ENCODE results near the gene EML4. TPM values are rescaled to one million over a fixed set of nuclear protein-coding genes. Genes with fewer than 3 reads are reported as not detected.
A peak's percentile ranks its signal among the peaks of the same experiment; 100 is the strongest.

Gene EML4
- total RNA-seq, 1 donor from 2014 or later: 41.1 TPM

DNA sequence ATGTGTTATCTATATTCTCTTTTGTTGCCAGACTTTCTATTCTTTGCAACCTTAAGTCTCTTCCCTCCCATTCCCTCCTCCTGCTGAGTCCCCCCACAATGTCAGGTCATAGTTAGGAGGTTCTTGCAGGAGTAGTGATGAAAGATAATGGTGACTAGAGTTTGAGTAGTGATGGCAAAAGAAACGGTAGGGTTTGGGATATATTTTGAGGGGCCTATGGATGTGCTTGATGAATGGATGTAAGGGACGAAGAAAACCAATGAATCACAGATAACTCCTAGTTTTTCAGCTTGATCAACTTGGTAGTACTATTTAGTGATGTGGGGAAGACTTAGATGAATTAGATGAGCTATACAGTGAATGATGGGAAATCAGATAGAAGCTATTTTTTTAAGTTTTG is 21.0 kb downstream of the EML4 start:
- H3K36me3 Mint-ChIP-seq (ENCODE audit: unreplicated experiment): no peaks in the 10 kb centered on the region
- no peak for DNase-seq (ENCODE audit: extremely low spot score, unreplicated experiment)
- H3K27ac Mint-ChIP-seq (ENCODE audit: unreplicated experiment): no peak overlapping the region
- H3K9me3 Mint-ChIP-seq (ENCODE audit: unreplicated experiment): no peaks in the 10 kb centered on the region
- TF ChIP-seq, protein P1, sequence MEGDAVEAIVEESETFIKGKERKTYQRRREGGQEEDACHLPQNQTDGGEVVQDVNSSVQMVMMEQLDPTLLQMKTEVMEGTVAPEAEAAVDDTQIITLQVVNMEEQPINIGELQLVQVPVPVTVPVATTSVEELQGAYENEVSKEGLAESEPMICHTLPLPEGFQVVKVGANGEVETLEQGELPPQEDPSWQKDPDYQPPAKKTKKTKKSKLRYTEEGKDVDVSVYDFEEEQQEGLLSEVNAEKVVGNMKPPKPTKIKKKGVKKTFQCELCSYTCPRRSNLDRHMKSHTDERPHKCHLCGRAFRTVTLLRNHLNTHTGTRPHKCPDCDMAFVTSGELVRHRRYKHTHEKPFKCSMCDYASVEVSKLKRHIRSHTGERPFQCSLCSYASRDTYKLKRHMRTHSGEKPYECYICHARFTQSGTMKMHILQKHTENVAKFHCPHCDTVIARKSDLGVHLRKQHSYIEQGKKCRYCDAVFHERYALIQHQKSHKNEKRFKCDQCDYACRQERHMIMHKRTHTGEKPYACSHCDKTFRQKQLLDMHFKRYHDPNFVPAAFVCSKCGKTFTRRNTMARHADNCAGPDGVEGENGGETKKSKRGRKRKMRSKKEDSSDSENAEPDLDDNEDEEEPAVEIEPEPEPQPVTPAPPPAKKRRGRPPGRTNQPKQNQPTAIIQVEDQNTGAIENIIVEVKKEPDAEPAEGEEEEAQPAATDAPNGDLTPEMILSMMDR (IDR thresholded peaks at IDR 0.05): no peak
- H3K27me3 Mint-ChIP-seq (ENCODE audit: unreplicated experiment): no peaks in the 10 kb centered on the region
- H3K4me3 Mint-ChIP-seq (ENCODE audit: unreplicated experiment): no peak overlapping the region
- H3K4me1 Mint-ChIP-seq (ENCODE audit: unreplicated experiment): peaks cover 46% of the 10 kb centered on the region

DNA sequence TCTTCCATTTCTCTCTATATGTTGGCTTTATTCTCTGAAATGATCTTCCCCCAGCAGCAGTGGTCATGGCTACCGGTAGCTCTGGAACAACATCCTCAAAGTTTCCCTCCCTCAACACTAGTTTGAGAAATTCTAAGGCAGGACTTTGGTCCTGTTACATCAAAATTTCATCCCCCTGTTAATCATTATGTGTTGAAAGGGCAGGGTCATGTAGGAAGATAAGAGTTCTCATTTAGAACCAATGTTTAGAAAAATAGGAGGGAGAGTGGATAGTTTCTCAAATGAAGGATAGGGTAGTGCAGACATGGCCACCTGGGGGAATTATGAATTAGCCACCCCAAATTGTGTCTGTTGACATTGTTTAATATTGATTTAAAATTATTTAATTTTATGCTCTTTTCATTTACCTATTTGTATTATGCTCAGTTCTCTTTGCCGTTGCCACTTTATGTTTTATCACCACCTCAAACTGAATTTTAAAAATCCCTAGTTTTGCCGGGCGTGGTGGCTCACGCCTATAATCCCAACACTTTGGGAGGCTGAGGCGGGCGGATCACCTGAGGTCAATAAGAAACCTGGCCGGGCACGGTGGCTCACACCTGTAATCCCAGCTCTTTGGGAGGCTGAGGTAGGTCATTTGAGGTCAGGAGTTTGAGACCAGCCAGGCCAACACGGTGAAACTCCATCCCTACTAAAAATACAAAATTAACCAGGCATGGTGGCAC is 22.3 kb downstream of the EML4 start:
- TF ChIP-seq, protein P1 (IDR thresholded peaks at IDR 0.05): no peak
- peaks cover 41% of the 10 kb centered on the region for H3K4me1 Mint-ChIP-seq (ENCODE audit: unreplicated experiment)

DNA sequence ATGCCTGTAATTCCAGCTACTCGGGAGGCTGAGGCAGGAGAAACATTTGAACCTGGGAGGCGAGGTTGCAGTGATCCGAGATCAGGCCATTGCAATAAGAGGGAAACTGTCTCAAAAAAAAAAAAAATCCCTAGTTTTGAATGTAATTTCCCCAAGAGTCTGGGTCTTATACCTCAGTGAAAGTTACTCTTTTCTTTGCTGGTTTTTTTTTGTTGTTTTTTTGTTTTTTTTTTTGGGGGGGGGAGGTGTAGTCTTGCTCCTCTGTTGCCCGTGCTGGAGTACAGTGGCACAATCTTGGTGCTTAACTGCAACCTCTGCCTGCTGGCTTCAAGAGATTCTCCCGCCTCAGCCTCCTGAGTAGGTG is 22.8 kb downstream of the EML4 start:
- Mint-ChIP-seq H3K27me3 (ENCODE audit: unreplicated experiment) (no peaks in the 10 kb centered on the region), H3K27ac (ENCODE audit: unreplicated experiment) (no peak overlapping the region), H3K36me3 (ENCODE audit: unreplicated experiment) (no peaks in the 10 kb centered on the region), H3K9me3 (ENCODE audit: unreplicated experiment) (no peaks in the 10 kb centered on the region), H3K4me1 (ENCODE audit: unreplicated experiment) (peaks cover 42% of the 10 kb centered on the region), H3K4me3 (ENCODE audit: unreplicated experiment) (no peak overlapping the region)
- no peak for DNase-seq (ENCODE audit: extremely low spot score, unreplicated experiment)
- TF ChIP-seq, protein P1 (IDR thresholded peaks at IDR 0.05): no peak

More for the DNA sequence above, 22.3 kb downstream of the EML4 start:
- no peaks in the 10 kb centered on the region for H3K27me3 Mint-ChIP-seq (ENCODE audit: unreplicated experiment)
- DNase-seq (ENCODE audit: extremely low spot score, unreplicated experiment): no peak
- no peaks in the 10 kb centered on the region for H3K36me3 Mint-ChIP-seq (ENCODE audit: unreplicated experiment)
- H3K27ac Mint-ChIP-seq (ENCODE audit: unreplicated experiment): no peak overlapping the region
- H3K4me3 Mint-ChIP-seq (ENCODE audit: unreplicated experiment): no peak overlapping the region
- H3K9me3 Mint-ChIP-seq (ENCODE audit: unreplicated experiment): no peaks in the 10 kb centered on the region

DNA sequence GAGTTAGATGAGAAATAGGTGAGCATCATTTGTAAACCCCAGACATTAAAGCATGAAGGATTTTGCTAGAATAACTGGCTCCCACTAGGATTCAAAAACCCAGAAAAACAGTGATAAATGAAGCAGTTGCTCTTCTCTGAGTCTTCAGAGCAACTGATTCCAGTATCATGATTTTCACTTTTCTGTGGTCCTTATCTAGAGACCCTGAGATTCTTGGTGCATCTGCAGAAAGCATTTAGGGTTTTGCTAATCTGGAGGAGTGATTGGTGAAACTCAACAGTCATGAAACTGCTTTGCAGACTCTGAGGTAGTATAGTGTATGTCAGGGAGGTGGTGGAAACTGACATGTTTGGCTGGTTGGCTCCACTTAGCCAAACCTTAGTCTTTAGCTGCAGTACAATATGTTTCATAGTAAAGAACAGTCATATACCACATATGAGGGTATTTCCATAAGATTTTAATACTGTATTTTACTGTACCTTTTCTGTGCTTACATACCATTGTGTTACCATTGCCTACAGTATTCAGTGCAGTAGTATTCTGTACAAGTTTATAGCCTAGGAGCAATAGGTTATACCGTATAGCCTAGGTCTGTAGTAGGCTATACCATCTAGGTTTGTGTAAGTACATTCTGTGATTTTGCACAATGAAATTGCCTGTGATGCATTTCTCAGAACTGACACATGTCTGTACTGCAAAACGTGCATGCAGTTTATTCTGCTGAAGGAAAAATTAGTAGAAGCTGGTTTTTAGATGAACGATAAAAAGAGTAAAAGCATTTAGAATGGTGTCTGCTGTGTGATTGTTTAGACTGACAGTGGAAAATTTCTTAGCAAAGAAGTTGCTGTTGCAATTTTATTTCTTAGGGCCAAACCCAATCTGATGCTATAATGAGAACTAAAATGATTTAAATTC is 23.8 kb downstream of the EML4 start:
- peaks cover 35% of the 10 kb centered on the region for H3K4me1 Mint-ChIP-seq (ENCODE audit: unreplicated experiment)
- no peak overlapping the region for H3K4me3 Mint-ChIP-seq (ENCODE audit: unreplicated experiment)
- H3K9me3 Mint-ChIP-seq (ENCODE audit: unreplicated experiment): no peaks in the 10 kb centered on the region
- no peaks in the 10 kb centered on the region for H3K27me3 Mint-ChIP-seq (ENCODE audit: unreplicated experiment)
- peaks cover under 1% of the 10 kb centered on the region for H3K36me3 Mint-ChIP-seq (ENCODE audit: unreplicated experiment)
- no peak for DNase-seq (ENCODE audit: extremely low spot score, unreplicated experiment)
- H3K27ac Mint-ChIP-seq (ENCODE audit: unreplicated experiment): peak overlapping the region; percentile 31
- TF ChIP-seq, protein P1 (IDR thresholded peaks at IDR 0.05): no peak

DNA sequence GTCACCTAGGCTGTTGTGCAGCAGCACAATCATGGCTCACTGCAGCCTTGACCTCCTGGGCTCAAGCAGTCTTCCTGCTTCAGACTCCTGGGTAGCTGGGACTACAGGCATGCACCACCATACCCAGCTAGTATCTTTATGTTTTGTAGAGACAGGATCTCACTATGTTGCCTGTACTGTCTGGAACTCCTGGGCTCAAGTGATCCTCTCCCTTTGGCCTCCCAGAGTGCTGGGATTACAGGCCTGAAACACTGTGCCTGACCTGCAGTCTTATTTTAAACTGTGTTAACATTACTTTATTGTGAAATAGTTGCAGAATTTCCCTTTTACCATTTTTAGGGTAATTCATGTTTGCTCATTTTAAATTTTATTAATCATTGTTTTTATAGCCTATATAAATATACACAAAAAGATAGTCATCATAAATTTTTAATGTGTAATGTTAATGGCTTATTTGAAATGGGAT is 24.6 kb downstream of the EML4 start:
- Mint-ChIP-seq H3K27me3 (ENCODE audit: unreplicated experiment) (no peaks in the 10 kb centered on the region), H3K36me3 (ENCODE audit: unreplicated experiment) (peaks cover 2% of the 10 kb centered on the region), H3K4me1 (ENCODE audit: unreplicated experiment) (peaks cover 36% of the 10 kb centered on the region), H3K4me3 (ENCODE audit: unreplicated experiment) (no peak overlapping the region), H3K9me3 (ENCODE audit: unreplicated experiment) (no peaks in the 10 kb centered on the region), H3K27ac (ENCODE audit: unreplicated experiment) (peak overlapping the region; percentile 31)
- no peak for DNase-seq (ENCODE audit: extremely low spot score, unreplicated experiment)
- TF ChIP-seq, protein P1 (IDR thresholded peaks at IDR 0.05): no peak
